Esophagus squamous epithelium (tissue), 5 donors: ENCODE results near the gene JPH3. TPM values are rescaled to one million over a fixed set of nuclear protein-coding genes. Genes with fewer than 3 reads are reported as not detected.

Experiments used
- DNase-seq: peaks from one replicate; lab custom pipeline; 2025; lab: John Stamatoyannopoulos, UW
- H3K27ac ChIP-seq, 4 donors: fragments of 200-600 bp; sonication (generic); one replicate each; pipeline ENCODE4 v1.5.1; 2016 to 2019; ENCODE audit warnings: mild to moderate bottlenecking in 1 of 4
- H3K27me3 ChIP-seq, 4 donors: fragments of 200-600 bp; sonication (generic); 1 replicate in 3 of 4; 2 replicates in 1 of 4; pipeline versions ENCODE4 v1.5.1 to v1.6.0; 2017 to 2021; ENCODE audit warnings: antibody characterized with exemption in 1 of 4
- H3K36me3 ChIP-seq, 3 donors: fragments of 200-600 bp; sonication (generic); one replicate each; pipeline ENCODE4 v1.5.1; 2016 to 2019
- H3K4me1 ChIP-seq, 3 donors: fragments of 200-600 bp; sonication (generic); one replicate each; pipeline ENCODE4 v1.5.1; 2017 to 2019
- H3K4me3 ChIP-seq, 4 donors: fragments of 200-600 bp; sonication (generic); 1 replicate in 3 of 4; 2 replicates in 1 of 4; pipeline ENCODE4 v1.5.1; 2016 to 2019; ENCODE audit warnings: mild to moderate bottlenecking in 2 of 4, moderate library complexity in 1 of 4
- H3K9me3 ChIP-seq, 3 donors: fragments of 200-600 bp; sonication (generic); one replicate each; pipeline ENCODE4 v1.5.1; 2016 to 2019
- CTCF ChIP-seq, 6 experiments: fragments of 450-650 bp in 4 of 6; fragments of 200-600 bp in 2 of 6; sonication (generic) in 2 of 6; IDR thresholded peaks; one replicate each; pipeline ENCODE4 v1.5.1; 2016 to 2019; ENCODE audit warnings: antibody characterized with exemption in 6 of 6, mild to moderate bottlenecking in 4 of 6, moderate library complexity in 4 of 6
- POLR2A ChIP-seq, 4 donors: fragments of 450-650 bp; IDR thresholded peaks; one replicate each; pipeline ENCODE4 v1.6.1; 2017; ENCODE audit warnings: antibody characterized with exemption in 4 of 4, mild to moderate bottlenecking in 4 of 4, moderate library complexity in 3 of 4
- WGBS, 2 donors: methylation state at CpG; one replicate each; pipeline ENCODE4 v1.1.5; 2018; 5-methylcytosine and 5-hydroxymethylcytosine counted together
- intact Hi-C: fragments of 100-400 bp; cut with DNase I; formaldehyde crosslinking; loops from one replicate; pipeline ENCODE4 v1.15.0; 2022
- total RNA-seq, 4 donors: library from RNA; depleted of rRNA; stranded (reverse); fragments of >200 nt; gene quantifications; one replicate each; pipeline ENCODE4 v1.1.0, GENCODE V29; 2016
- donor health status: DM: yes; HTN: yes; CAD: no.

JPH3 gene
- total RNA-seq, 4 donors from 2014 or later, result 0.29 to 0.76 (median 0.45) TPM; not detected in 1

GRCh38 chr16:87561200-87562105, 40.9 kb upstream of the JPH3 start:
- no peaks in the 10 kb centered on the region for H3K36me3 ChIP-seq
- no peak for DNase-seq
- 90 to 92% methylated on average over 22 of the region's 29 CpGs for WGBS, 2 donors
- H3K27ac ChIP-seq, result peak overlapping the region in 1 of 4 donors; percentile 2
- H3K4me3 ChIP-seq, result no peak overlapping the region
- TF ChIP-seq CTCF (IDR thresholded peaks at IDR 0.05), result no peak
- no peak for TF ChIP-seq POLR2A (IDR thresholded peaks at IDR 0.05)
- peaks cover 0 to 13% (median 8%) of the 10 kb centered on the region in 3 donors for H3K4me1 ChIP-seq
- no peaks in the 10 kb centered on the region for H3K9me3 ChIP-seq
- intact Hi-C loops, result no loop called here
- no peaks in the 10 kb centered on the region for H3K27me3 ChIP-seq

GRCh38 chr16:87562201-87562600, 40.1 kb upstream of the JPH3 start:
- intact Hi-C loops, result no loop called here
- no peak for DNase-seq
- peaks cover 0 to 7% (median 4%) of the 10 kb centered on the region in 3 donors for H3K4me1 ChIP-seq

GRCh38 chr16:87563022-87563421, 39.3 kb upstream of the JPH3 start:
- TF ChIP-seq POLR2A (IDR thresholded peaks at IDR 0.05) (no peak), CTCF (IDR thresholded peaks at IDR 0.05) (no peak)
- WGBS, 2 donors, result 50 to 77% methylated on average over 1 to 2 of the region's 6 CpGs
- DNase-seq, result no peak
- no peak overlapping the region for H3K27ac ChIP-seq
- H3K4me3 ChIP-seq, result no peak overlapping the region
- intact Hi-C loops, result no loop called here
- H3K36me3 ChIP-seq, result no peaks in the 10 kb centered on the region
- H3K27me3 ChIP-seq, result no peaks in the 10 kb centered on the region
- peaks cover 0 to 4% (median 0%) of the 10 kb centered on the region in 3 donors for H3K4me1 ChIP-seq
- H3K9me3 ChIP-seq, result no peaks in the 10 kb centered on the region

More at GRCh38 chr16:87562201-87562600, 40.1 kb upstream of the JPH3 start:
- no peaks in the 10 kb centered on the region for H3K27me3 ChIP-seq
- TF ChIP-seq CTCF (IDR thresholded peaks at IDR 0.05), result no peak
- TF ChIP-seq POLR2A (IDR thresholded peaks at IDR 0.05), result no peak
- WGBS, 2 donors, result 73 to 97% methylated on average over 6 of the region's 12 CpGs
- H3K27ac ChIP-seq, result no peak overlapping the region
- no peaks in the 10 kb centered on the region for H3K9me3 ChIP-seq
- no peaks in the 10 kb centered on the region for H3K36me3 ChIP-seq
- H3K4me3 ChIP-seq, result no peak overlapping the region

- Histone ChIP-seq H3K27me3 (no peaks in the 10 kb centered on the region), H3K4me3 (no peak overlapping the region), H3K9me3 (no peaks in the 10 kb centered on the region), H3K27ac (no peak overlapping the region), H3K36me3 (no peaks in the 10 kb centered on the region), H3K4me1 (peaks cover 0 to 4% (median 0%) of the 10 kb centered on the region in 3 donors)
- WGBS, 2 donors, result 75 to 81% methylated on average over 32 to 44 of the region's 44 CpGs
- intact Hi-C loops, result no loop called here
- no peak for DNase-seq
- no peak for TF ChIP-seq CTCF (IDR thresholded peaks at IDR 0.05)
- no peak for TF ChIP-seq POLR2A (IDR thresholded peaks at IDR 0.05)
Observed at GRCh38 chr16:87563714-87564523, 38.4 kb upstream of the JPH3 start.

- Histone ChIP-seq H3K9me3 (no peaks in the 10 kb centered on the region), H3K27ac (no peak overlapping the region), H3K4me3 (no peak overlapping the region), H3K4me1 (peaks cover 0 to 4% (median 0%) of the 10 kb centered on the region in 3 donors), H3K36me3 (no peaks in the 10 kb centered on the region), H3K27me3 (no peaks in the 10 kb centered on the region)
- DNase-seq, result no peak
- 84 to 86% methylated on average over 6 of the region's 6 CpGs for WGBS, 2 donors
- intact Hi-C loops, result no loop called here
- TF ChIP-seq POLR2A (IDR thresholded peaks at IDR 0.05), result no peak
- TF ChIP-seq CTCF (IDR thresholded peaks at IDR 0.05), result no peak
Observed at GRCh38 chr16:87564524-87564778, 37.9 kb upstream of the JPH3 start.
